Adrenal gland (tissue), 12 donors: ENCODE data around the gene MEIS1. TPM values are rescaled to one million over a fixed set of nuclear protein-coding genes. Genes with fewer than 3 reads are reported as not detected.

Experiments used
- DNase-seq, 7 donors: peaks; one replicate each; pipeline ENCODE4 v3.0.0-alpha.2; 2019 to 2020
- H3K27ac ChIP-seq, 5 donors: fragments of 200-600 bp; sonication (generic) in 4 of 5; 1 replicate in 3 of 5; 2 replicates in 2 of 5; pipeline versions ENCODE4 v1.5.1 to v1.8.0; 2016 to 2020; ENCODE audit warnings: mild to moderate bottlenecking in 1 of 5
- H3K27me3 ChIP-seq: fragments of 200-600 bp; 2 replicates; pipeline ENCODE4 v1.8.0; 2021
- H3K36me3 ChIP-seq, 2 donors: fragments of 200-600 bp; replicated peaks in 1 of 2; 1 replicate in 1 of 2; 2 replicates in 1 of 2; pipeline versions ENCODE4 v1.5.1 to v1.8.0; 2018 to 2022
- H3K4me1 ChIP-seq, 2 donors: fragments of 200-600 bp; replicated peaks in 1 of 2; 1 replicate in 1 of 2; 2 replicates in 1 of 2; pipeline versions ENCODE4 v1.5.1 to v1.8.0; 2018 to 2021
- H3K4me3 ChIP-seq, 4 donors: fragments of 200-600 bp; sonication (generic) in 3 of 4; one replicate each; pipeline ENCODE4 v1.5.1; 2016 to 2018
- H3K9me3 ChIP-seq, 3 donors: fragments of 200-600 bp; sonication (generic) in 1 of 3; replicated peaks in 1 of 3; 1 replicate in 2 of 3; 2 replicates in 1 of 3; pipeline versions ENCODE4 v1.5.1 to v1.8.0; 2016 to 2021
- CTCF ChIP-seq, 6 experiments: fragments of 450-650 bp in 4 of 6; fragments of 200-600 bp in 2 of 6; sonication (generic) in 1 of 6; IDR thresholded peaks; 1 replicate in 5 of 6; 2 replicates in 1 of 6; pipeline versions ENCODE4 v1.5.1 to v1.8.0; 2016 to 2021; ENCODE audit warnings: antibody characterized with exemption in 6 of 6, mild to moderate bottlenecking in 2 of 6, moderate library complexity in 1 of 6
- POLR2A ChIP-seq, 2 donors: fragments of 450-650 bp; IDR thresholded peaks; one replicate each; pipeline ENCODE4 v1.6.1; 2017; ENCODE audit warnings: antibody characterized with exemption in 2 of 2, mild to moderate bottlenecking in 2 of 2, moderate library complexity in 1 of 2
- WGBS, 4 donors: extraction: QIAGEN DNeasy Blood & Tissue Kit in 2 of 4; methylation state at CpG; one replicate each; pipeline versions ENCODE4 v1.1.5 to v1.1.7; 2013 to 2017; 5-methylcytosine and 5-hydroxymethylcytosine counted together
- intact Hi-C, 2 donors: fragments of 100-400 bp; cut with DNase I; formaldehyde crosslinking; loops; one replicate each; pipeline versions ENCODE4 v1.14.1 to v1.15.0; 2022 to 2023
- polyA plus RNA-seq, 3 donors: library from polyadenylated mRNA; stranded (reverse); fragments of 200-250 nt in 2 of 3; fragments of 350-450 nt in 1 of 3; fragmentation: Illumina TruSeq in 1 of 3; extraction: RNeasy Lipid Tissue Mini Kit (QIAGEN cat#74804) in 1 of 3; gene quantifications; one replicate each; pipeline ENCODE4 v1.2.3, GENCODE V29; 2013 to 2014
- total RNA-seq, 9 donors: library from RNA; depleted of rRNA in 4 of 9; stranded (reverse); fragments of >200 nt in 4 of 9; fragments of 120-200 nt in 1 of 9; fragmentation: NEBNext Ultra II Directional in 1 of 9; extraction: Animal tissue kit (Norgen Biotek cat#: 25700) in 1 of 9; gene quantifications; one replicate each; pipeline versions ENCODE4 v1.1.0 to v1.2.4, GENCODE V29; 2013 to 2023
- donor health status: healthy with polysubstance abuse.
- donor health status: Bipolar disorder and iron deficiency.
- donor health status: DM: yes; HTN: yes; CAD: no.
- donor health status: DM: no; HTN: no; CAD: no.
- donor health status: DM: no; HTN: no; CAD: no.
- donor health status: DM: yes; HTN: yes; CAD: no.

MEIS1 gene
- total and polyA plus RNA-seq, 12 donors = 56.3 to 257 (median 107) TPM

GRCh38 chr2:66585587-66585986 lies 150.7 kb downstream of the MEIS1 start:
- Histone ChIP-seq H3K9me3 (no peaks in the 10 kb centered on the region), H3K4me1 (no peaks in the 10 kb centered on the region), H3K4me3 (no peak overlapping the region), H3K36me3 (no peaks in the 10 kb centered on the region), H3K27me3 (no peaks in the 10 kb centered on the region), H3K27ac (peak overlapping the region in 2 of 5 donors; percentile 22 to 35)
- TF ChIP-seq CTCF (IDR thresholded peaks at IDR 0.05) (no peak), POLR2A (IDR thresholded peaks at IDR 0.05) (no peak)
- no peak for DNase-seq
- WGBS, 4 donors = 74 to 84% (median 79%) methylated on average over 6 of the region's 6 CpGs
- intact Hi-C loops = loop anchor here (10.0 kb wide), 2 partner anchors 99 to 889 kb away; no protein-coding TSS in a partner anchor

DNA sequence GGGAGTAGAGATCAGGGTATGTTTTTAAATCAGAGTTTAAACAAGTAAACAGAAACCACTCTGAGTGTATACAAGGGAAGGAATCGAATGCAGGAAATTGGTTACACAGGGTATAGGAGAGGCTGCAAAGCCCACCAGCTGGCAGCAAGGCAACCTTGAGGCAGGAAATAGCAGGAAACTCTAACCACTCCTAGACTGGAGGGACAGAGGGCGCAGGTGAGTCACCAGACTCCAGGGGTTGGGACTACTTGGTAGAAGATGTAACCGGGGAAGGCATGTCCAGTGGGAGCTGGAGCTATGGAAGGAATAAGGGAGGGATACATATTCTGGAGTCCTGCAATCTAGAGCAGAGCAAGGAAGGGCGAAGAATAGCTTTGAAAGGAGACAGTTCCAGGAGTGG lies 152.3 kb downstream of the MEIS1 start:
- intact Hi-C loops = loop anchor here (10.0 kb wide), 2 partner anchors 98 to 888 kb away; no protein-coding TSS in a partner anchor
- H3K27me3 ChIP-seq = no peaks in the 10 kb centered on the region

DNA sequence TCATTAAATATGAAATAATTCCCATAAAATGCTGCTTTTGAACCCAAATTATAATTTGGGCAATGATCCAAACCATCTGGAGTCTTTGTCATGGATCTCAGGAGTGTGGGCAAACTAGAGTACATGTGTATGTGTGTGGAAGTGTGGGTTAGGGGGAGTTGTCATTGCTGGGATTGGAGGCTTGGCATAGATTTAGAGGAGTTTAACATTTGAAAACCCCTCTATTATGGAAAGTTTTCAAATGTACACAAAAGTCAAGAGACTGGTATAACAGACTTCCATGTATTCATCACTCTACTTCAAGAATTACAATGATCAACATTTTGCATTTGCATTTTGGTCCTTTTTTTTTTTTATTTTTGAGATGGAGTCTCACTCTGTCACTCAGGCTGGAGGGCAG lies 159.1 kb downstream of the MEIS1 start:
- Histone ChIP-seq H3K4me1 (peaks cover 12 to 17% of the 10 kb centered on the region in 2 donors), H3K36me3 (no peaks in the 10 kb centered on the region), H3K27ac (no peak overlapping the region), H3K4me3 (no peak overlapping the region), H3K9me3 (no peaks in the 10 kb centered on the region), H3K27me3 (no peaks in the 10 kb centered on the region)
- TF ChIP-seq CTCF (IDR thresholded peaks at IDR 0.05) = no peak
- TF ChIP-seq POLR2A (IDR thresholded peaks at IDR 0.05) = no peak
- intact Hi-C loops = no loop called here
- DNase-seq = no peak

More for the DNA sequence above, 152.3 kb downstream of the MEIS1 start:
- TF ChIP-seq POLR2A (IDR thresholded peaks at IDR 0.05) (no peak), CTCF (IDR thresholded peaks at IDR 0.05) (no peak)
- 70 to 74% (median 72%) methylated on average over 4 of the region's 4 CpGs for WGBS, 4 donors
- H3K36me3 ChIP-seq = no peaks in the 10 kb centered on the region
- DNase-seq = peak in 1 of 7 donors; percentile 27
- H3K27ac ChIP-seq = peak overlapping the region in 1 of 5 donors; percentile 24
- no peaks in the 10 kb centered on the region for H3K9me3 ChIP-seq
- H3K4me1 ChIP-seq = no peaks in the 10 kb centered on the region
- no peak overlapping the region for H3K4me3 ChIP-seq

- intact Hi-C loops = no loop called here
- no peaks in the 10 kb centered on the region for H3K9me3 ChIP-seq
- 17 to 29% (median 22%) methylated on average over 2 of the region's 2 CpGs for WGBS, 4 donors
- no peaks in the 10 kb centered on the region for H3K36me3 ChIP-seq
- no peak overlapping the region for H3K4me3 ChIP-seq
- peak overlapping the region in 2 of 5 donors; percentile 19 to 24 for H3K27ac ChIP-seq
- H3K27me3 ChIP-seq = no peaks in the 10 kb centered on the region
- TF ChIP-seq CTCF (IDR thresholded peaks at IDR 0.05) (no peak), POLR2A (IDR thresholded peaks at IDR 0.05) (no peak)
- H3K4me1 ChIP-seq = peaks cover 12 to 17% of the 10 kb centered on the region in 2 donors
- no peak for DNase-seq
Observed at GRCh38 chr2:66595556-66595955, 160.6 kb downstream of the MEIS1 start.
